GM20431 (cell line): ENCODE data around the gene ITPKB.
"Not testable (repeated sequence)": the region's sequence is repeated elsewhere in the genome, so short reads cannot be mapped to it uniquely, and the experiment has no call there.

Source experiments
- in situ Hi-C: fragments of 300-500 bp; cut with MseI, MboI; formaldehyde crosslinking; loops from one replicate; pipeline ENCODE4 v1.15.0; 2020; ENCODE audit warnings: low sequenced_read_pairs; ENCODE audit not compliant: unreplicated experiment

ITPKB gene

GRCh38 chr1:226738995-226739695, at the start of gene ITPKB:
Gene ITPKB, minus strand, starts transcription at chr1:226739282. Its CDS starts 1,824 bp downstream, at chr1:226737458.
- in situ Hi-C loops, result no loop called here

GRCh38 chr1:226787638-226788037, 48.6 kb upstream of the ITPKB start:
- in situ Hi-C loops, result no loop called here

- in situ Hi-C loops, result no loop called here
Observed at GRCh38 chr1:226787071-226787470, 48.0 kb upstream of the ITPKB start.

- in situ Hi-C loops, result no loop called here
Observed at GRCh38 chr1:226786550-226786949, 47.5 kb upstream of the ITPKB start.

GRCh38 chr1:226785805-226786204, 46.7 kb upstream of the ITPKB start:
- in situ Hi-C loops, result no loop called here

- in situ Hi-C loops, result no loop called here
Observed at GRCh38 chr1:226784081-226785049, 45.3 kb upstream of the ITPKB start.

- in situ Hi-C loops, result no loop called here
Observed at GRCh38 chr1:226782845-226783601, 43.9 kb upstream of the ITPKB start.

- in situ Hi-C loops, result no loop called here
Observed at GRCh38 chr1:226781937-226782609, 43.0 kb upstream of the ITPKB start.

GRCh38 chr1:226779561-226779960, 40.5 kb upstream of the ITPKB start:
- in situ Hi-C loops, result no loop called here

GRCh38 chr1:226778657-226779058, 39.6 kb upstream of the ITPKB start:
- in situ Hi-C loops, result no loop called here

- in situ Hi-C loops, result no loop called here
Observed at GRCh38 chr1:226776975-226777374, 37.9 kb upstream of the ITPKB start.

GRCh38 chr1:226776066-226776465, 37.0 kb upstream of the ITPKB start:
- in situ Hi-C loops, result no loop called here

GRCh38 chr1:226772446-226773139, 33.5 kb upstream of the ITPKB start:
- in situ Hi-C loops, result no loop called here

GRCh38 chr1:226767170-226767569, 28.1 kb upstream of the ITPKB start:
- in situ Hi-C loops, result not testable (repeated sequence)

- in situ Hi-C loops, result no loop called here
Observed at GRCh38 chr1:226766565-226766964, 27.5 kb upstream of the ITPKB start.

GRCh38 chr1:226764533-226764932, 25.5 kb upstream of the ITPKB start:
- in situ Hi-C loops, result no loop called here

GRCh38 chr1:226763905-226764264, 24.8 kb upstream of the ITPKB start:
- in situ Hi-C loops, result no loop called here

GRCh38 chr1:226762988-226763904, 24.2 kb upstream of the ITPKB start:
- in situ Hi-C loops, result no loop called here
